Measurements from ENCODE around the gene TSPO. TPM values are rescaled to one million over a fixed set of nuclear protein-coding genes. Genes with fewer than 3 reads are reported as not detected.

Gene TSPO
- total and polyA plus RNA-seq, 7 experiments from 2014 or later = 56.1 to 357 (median 102) TPM

DNA sequence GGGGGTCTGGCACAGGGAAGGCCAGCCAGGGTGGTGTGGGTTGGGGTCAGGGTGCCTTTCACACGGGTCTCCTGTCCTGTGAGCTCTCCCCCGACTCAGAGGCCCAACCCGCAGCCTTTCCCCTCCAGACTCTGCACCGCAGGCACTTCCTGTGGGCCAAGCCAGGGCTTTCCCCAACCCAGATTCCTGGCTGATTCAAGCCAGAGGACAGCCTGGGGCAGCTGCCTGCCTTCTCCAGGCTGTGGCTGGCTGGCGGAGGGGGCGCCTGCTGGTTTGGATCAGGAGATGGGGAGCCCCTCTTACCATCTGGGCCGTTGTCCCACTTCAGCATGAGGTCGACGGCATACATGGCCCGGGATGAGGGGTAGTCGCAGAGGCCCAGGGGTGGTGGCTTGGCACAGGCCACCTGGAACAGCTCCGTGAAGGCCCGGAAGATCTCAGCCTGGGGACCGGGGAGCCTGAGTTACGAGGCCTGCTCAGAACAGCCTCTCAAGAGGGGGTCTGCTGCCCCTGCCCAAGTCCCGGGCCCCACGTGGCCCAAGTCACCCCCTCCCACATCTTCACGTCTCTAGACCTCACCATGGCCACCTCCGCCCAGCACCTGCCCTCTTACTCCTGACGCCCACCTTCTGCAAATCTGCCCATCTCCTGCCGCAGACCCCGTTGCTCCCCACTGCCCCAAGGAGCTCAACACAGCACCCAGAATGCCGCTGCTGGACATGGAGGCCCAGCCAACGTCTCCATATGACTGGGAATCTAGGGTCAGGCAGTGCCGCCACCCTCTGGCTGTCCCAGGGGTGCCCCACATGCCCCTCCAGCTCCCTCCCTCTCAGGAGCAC, 17.3 kb downstream of the TSPO start:
- Mint-ChIP-seq H3K4me1 (peaks cover 4 to 7% (median 5%) of the 10 kb centered on the region in 7 donors), H3K9me3 (no peaks in the 10 kb centered on the region), H3K27me3 (no peaks in the 10 kb centered on the region), H3K36me3 (peaks cover 0 to 12% (median 6%) of the 10 kb centered on the region in 5 donors), H3K4me3 (no peak overlapping the region), H3K27ac (peak overlapping the region in 2 of 9 donors; percentile 12 to 78)
- H3K27ac ChIP-seq (ENCODE audit: low read depth, low read length) = no peak overlapping the region
- no peaks in the 10 kb centered on the region for H3K4me1 ChIP-seq (ENCODE audit: control insufficient read depth in 2 of 2, insufficient read depth in 2 of 2, low read length in 2 of 2)
- CTCF ChIA-PET = no interaction called here
- H3K27me3 ChIP-seq (ENCODE audit: control insufficient read depth in 2 of 2, insufficient read depth in 2 of 2, low read length in 2 of 2) = no peaks in the 10 kb centered on the region
- H3K36me3 ChIP-seq (ENCODE audit: control insufficient read depth in 2 of 3, insufficient read depth in 3 of 3, low read length in 3 of 3) = peaks cover 0 to 63% (median 0%) of the 10 kb centered on the region in 3 experiments
- POLR2A ChIA-PET = no interaction called here
- H3K4me3 ChIP-seq (ENCODE audit: low read length) = no peak overlapping the region
- DNase-seq (no peak), ATAC-seq (no peak)
- no peaks in the 10 kb centered on the region for H3K9me3 ChIP-seq (ENCODE audit: control insufficient read depth in 2 of 3, low read length in 3 of 3)
- intact Hi-C loops (cut with micrococcal nuclease) = no loop called here

DNA sequence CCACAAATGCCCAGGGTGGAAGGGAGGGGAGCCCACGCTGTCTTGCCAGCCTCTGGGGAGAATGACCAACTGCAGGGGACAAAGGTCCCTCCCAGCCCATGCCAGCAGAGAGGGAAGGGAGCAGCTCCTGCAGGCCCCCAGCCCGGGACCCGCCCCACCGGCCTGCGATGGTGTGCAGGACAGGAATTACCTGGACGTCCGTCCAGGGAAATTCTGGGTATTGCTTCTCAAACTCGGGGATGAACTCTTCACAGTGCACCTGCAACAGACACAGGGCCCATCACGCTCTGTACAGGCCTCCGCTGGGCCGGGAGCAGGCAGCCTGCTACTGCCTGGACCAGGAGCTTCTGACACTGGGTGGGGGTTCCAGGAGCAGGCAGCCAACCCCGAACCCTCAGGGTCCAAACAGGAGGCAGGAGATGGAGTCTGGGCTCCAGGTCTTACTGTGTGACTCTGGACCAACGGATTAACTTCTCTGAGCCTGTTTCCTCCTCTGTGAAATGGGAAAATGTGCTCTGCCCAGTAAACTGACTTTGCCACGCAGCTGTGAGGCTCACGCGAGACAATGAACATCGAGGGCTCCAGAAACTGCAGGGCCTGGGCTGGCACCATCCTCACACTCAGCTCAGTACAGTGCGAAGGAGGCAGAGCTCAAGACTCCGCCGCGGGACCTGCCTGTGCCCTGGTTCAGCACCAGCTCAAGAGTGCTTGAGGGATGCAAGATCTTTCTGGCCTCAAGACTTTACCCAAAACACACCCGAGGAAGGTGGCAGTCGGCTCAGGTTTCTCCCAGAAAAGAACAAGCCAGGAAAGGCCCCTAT, 18.2 kb downstream of the TSPO start:
- H3K36me3 Mint-ChIP-seq = peaks cover 0 to 12% (median 6%) of the 10 kb centered on the region in 5 donors
- Histone ChIP-seq H3K4me3 (ENCODE audit: low read length) (no peak overlapping the region), H3K9me3 (ENCODE audit: control insufficient read depth in 2 of 3, low read length in 3 of 3) (no peaks in the 10 kb centered on the region), H3K27me3 (ENCODE audit: control insufficient read depth in 2 of 2, insufficient read depth in 2 of 2, low read length in 2 of 2) (no peaks in the 10 kb centered on the region), H3K4me1 (ENCODE audit: control insufficient read depth in 2 of 2, insufficient read depth in 2 of 2, low read length in 2 of 2) (no peaks in the 10 kb centered on the region), H3K36me3 (ENCODE audit: control insufficient read depth in 2 of 3, insufficient read depth in 3 of 3, low read length in 3 of 3) (peaks cover 0 to 71% (median 0%) of the 10 kb centered on the region in 3 experiments), H3K27ac (ENCODE audit: low read depth, low read length) (no peak overlapping the region)
- POLR2A ChIA-PET = no interaction called here
- no peaks in the 10 kb centered on the region for H3K27me3 Mint-ChIP-seq
- no peak overlapping the region for H3K27ac Mint-ChIP-seq
- no peaks in the 10 kb centered on the region for H3K9me3 Mint-ChIP-seq
- DNase-seq (no peak), ATAC-seq (no peak)
- CTCF ChIA-PET = no interaction called here
- intact Hi-C loops (cut with micrococcal nuclease) = no loop called here
- H3K4me1 Mint-ChIP-seq = peaks cover 0 to 6% (median 0%) of the 10 kb centered on the region in 7 donors
- H3K4me3 Mint-ChIP-seq = no peak overlapping the region

DNA sequence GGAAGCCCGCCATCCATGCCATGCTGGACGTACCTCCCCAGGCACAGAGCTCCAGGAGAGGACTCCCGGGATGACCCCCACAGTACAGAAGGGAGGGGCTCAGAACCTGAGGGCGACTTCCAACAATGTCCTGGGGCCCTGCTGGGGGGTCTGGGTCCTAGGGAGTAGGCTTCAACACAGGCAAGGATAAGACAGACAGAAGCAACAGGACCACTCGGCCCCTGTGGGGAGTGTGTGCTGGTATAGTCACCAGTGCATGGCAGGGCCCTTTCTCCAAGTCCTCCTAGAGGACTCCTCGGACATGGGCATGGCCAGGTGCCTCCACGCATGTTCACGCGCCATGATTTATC, 18.7 kb downstream of the TSPO start:
- Mint-ChIP-seq H3K27me3 (no peaks in the 10 kb centered on the region), H3K36me3 (peaks cover 0 to 12% (median 6%) of the 10 kb centered on the region in 5 donors), H3K4me3 (no peak overlapping the region), H3K27ac (peak overlapping the region in 2 of 9 donors; percentile 25 to 39), H3K4me1 (peaks cover 0 to 6% (median 0%) of the 10 kb centered on the region in 7 donors), H3K9me3 (no peaks in the 10 kb centered on the region)
- ChIA-PET CTCF (no interaction called here), POLR2A (no interaction called here)
- intact Hi-C loops (cut with micrococcal nuclease) = no loop called here
- H3K36me3 ChIP-seq (ENCODE audit: control insufficient read depth in 2 of 3, insufficient read depth in 3 of 3, low read length in 3 of 3) = peaks cover 0 to 77% (median 0%) of the 10 kb centered on the region in 3 experiments
- H3K27ac ChIP-seq (ENCODE audit: low read depth, low read length) = no peak overlapping the region
- DNase-seq (no peak), ATAC-seq (no peak)
- H3K27me3 ChIP-seq (ENCODE audit: control insufficient read depth in 2 of 2, insufficient read depth in 2 of 2, low read length in 2 of 2) = no peaks in the 10 kb centered on the region
- no peaks in the 10 kb centered on the region for H3K9me3 ChIP-seq (ENCODE audit: control insufficient read depth in 2 of 3, low read length in 3 of 3)
- no peaks in the 10 kb centered on the region for H3K4me1 ChIP-seq (ENCODE audit: control insufficient read depth in 2 of 2, insufficient read depth in 2 of 2, low read length in 2 of 2)
- no peak overlapping the region for H3K4me3 ChIP-seq (ENCODE audit: low read length)

DNA sequence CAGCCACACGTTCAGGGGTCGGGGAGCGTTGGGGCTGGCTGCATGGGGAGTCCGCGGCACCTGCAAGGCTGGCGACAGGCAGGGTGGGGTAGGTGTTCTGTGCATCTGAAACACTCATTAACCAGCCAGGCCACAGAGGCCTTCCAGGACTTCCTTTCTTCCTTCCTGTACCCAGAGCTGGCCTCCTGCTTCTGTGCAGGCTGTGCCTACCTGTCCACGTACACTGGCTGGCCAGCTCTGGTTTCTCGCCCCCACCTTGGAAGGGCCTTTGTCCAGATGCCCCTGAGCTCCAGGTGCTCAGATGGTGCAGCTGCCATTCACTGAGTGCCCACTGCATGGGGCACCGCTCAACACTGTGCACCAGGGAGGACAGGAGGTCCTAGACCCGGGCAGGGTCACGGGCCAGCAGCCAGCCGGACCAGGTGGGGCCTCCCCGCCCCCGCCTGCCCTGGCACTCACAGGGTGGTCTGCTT, 19.7 kb downstream of the TSPO start:
- H3K9me3 ChIP-seq (ENCODE audit: control insufficient read depth in 2 of 3, low read length in 3 of 3) = no peaks in the 10 kb centered on the region
- peaks cover 0 to 81% (median 0%) of the 10 kb centered on the region in 3 experiments for H3K36me3 ChIP-seq (ENCODE audit: control insufficient read depth in 2 of 3, insufficient read depth in 3 of 3, low read length in 3 of 3)
- POLR2A ChIA-PET = no interaction called here
- H3K4me1 Mint-ChIP-seq = peaks cover 0 to 6% (median 0%) of the 10 kb centered on the region in 7 donors
- DNase-seq (no peak), ATAC-seq (no peak)
- no peaks in the 10 kb centered on the region for H3K27me3 Mint-ChIP-seq
- CTCF ChIA-PET = interaction anchor here (0.6 kb wide), 1 partner anchor 30 kb away, joined by 3 read pairs; no protein-coding TSS in a partner anchor
- H3K4me1 ChIP-seq (ENCODE audit: control insufficient read depth in 2 of 2, insufficient read depth in 2 of 2, low read length in 2 of 2) = no peaks in the 10 kb centered on the region
- H3K27ac Mint-ChIP-seq = peak overlapping the region in 2 of 9 donors; percentile 39 to 46
- no peak overlapping the region for H3K4me3 ChIP-seq (ENCODE audit: low read length)
- H3K4me3 Mint-ChIP-seq = no peak overlapping the region
- H3K9me3 Mint-ChIP-seq = no peaks in the 10 kb centered on the region
- no peak overlapping the region for H3K27ac ChIP-seq (ENCODE audit: low read depth, low read length)
- intact Hi-C loops (cut with micrococcal nuclease) = no loop called here
- H3K36me3 Mint-ChIP-seq = peaks cover 0 to 12% (median 6%) of the 10 kb centered on the region in 5 donors
- no peaks in the 10 kb centered on the region for H3K27me3 ChIP-seq (ENCODE audit: control insufficient read depth in 2 of 2, insufficient read depth in 2 of 2, low read length in 2 of 2)

DNA sequence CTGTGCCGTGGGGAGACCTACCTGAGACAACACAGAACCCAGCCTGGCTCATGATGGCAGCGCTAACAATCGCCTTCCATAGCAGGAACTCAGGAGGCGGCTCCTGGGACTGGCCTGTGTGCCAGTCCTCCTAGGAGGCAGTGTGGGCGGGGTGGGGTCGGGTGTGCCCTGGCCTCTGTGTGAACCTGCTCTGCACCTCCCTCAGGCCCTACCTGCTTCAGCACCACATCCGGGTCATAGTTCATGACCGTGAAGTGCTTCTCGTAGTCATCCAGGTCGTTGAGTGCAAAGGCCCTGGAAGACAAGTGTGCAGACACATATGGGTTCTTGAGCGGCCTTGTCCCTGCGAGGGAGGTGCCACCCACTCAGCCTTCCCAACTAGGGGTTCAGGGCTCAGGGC, 20.2 kb downstream of the TSPO start:
- Mint-ChIP-seq H3K4me3 (no peak overlapping the region), H3K27ac (no peak overlapping the region), H3K4me1 (peaks cover 0 to 6% (median 0%) of the 10 kb centered on the region in 7 donors), H3K9me3 (no peaks in the 10 kb centered on the region), H3K27me3 (no peaks in the 10 kb centered on the region), H3K36me3 (peaks cover 0 to 12% (median 6%) of the 10 kb centered on the region in 5 donors)
- ChIA-PET CTCF (no interaction called here), POLR2A (no interaction called here)
- H3K36me3 ChIP-seq (ENCODE audit: control insufficient read depth in 2 of 3, insufficient read depth in 3 of 3, low read length in 3 of 3) = peaks cover 0 to 81% (median 0%) of the 10 kb centered on the region in 3 experiments
- no peaks in the 10 kb centered on the region for H3K4me1 ChIP-seq (ENCODE audit: control insufficient read depth in 2 of 2, insufficient read depth in 2 of 2, low read length in 2 of 2)
- no peaks in the 10 kb centered on the region for H3K27me3 ChIP-seq (ENCODE audit: control insufficient read depth in 2 of 2, insufficient read depth in 2 of 2, low read length in 2 of 2)
- no peak overlapping the region for H3K4me3 ChIP-seq (ENCODE audit: low read length)
- no peak overlapping the region for H3K27ac ChIP-seq (ENCODE audit: low read depth, low read length)
- ATAC-seq (no peak), DNase-seq (no peak)
- H3K9me3 ChIP-seq (ENCODE audit: control insufficient read depth in 2 of 3, low read length in 3 of 3) = no peaks in the 10 kb centered on the region
- intact Hi-C loops (cut with micrococcal nuclease) = no loop called here

DNA sequence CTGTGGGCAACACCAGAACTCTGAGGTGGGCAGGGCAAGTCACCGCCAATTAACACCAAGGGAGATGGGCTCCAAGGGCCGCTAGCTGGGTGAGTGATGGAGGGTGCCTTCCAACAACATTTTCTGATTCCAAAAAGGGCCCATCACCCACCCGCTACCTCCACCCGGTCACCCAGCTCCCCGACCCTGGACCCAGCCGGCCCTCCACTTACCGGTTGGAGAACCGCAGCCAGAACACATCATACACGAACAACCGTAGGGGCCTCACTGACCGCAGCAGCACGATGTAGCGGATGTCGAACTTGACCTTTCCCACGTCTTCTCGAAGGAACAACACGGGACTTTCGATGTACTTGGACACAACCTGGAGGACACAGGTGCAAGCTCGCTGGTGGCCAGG, 20.8 kb downstream of the TSPO start:
- Histone ChIP-seq H3K4me1 (ENCODE audit: control insufficient read depth in 2 of 2, insufficient read depth in 2 of 2, low read length in 2 of 2) (no peaks in the 10 kb centered on the region), H3K27me3 (ENCODE audit: control insufficient read depth in 2 of 2, insufficient read depth in 2 of 2, low read length in 2 of 2) (no peaks in the 10 kb centered on the region), H3K4me3 (ENCODE audit: low read length) (no peak overlapping the region), H3K27ac (ENCODE audit: low read depth, low read length) (no peak overlapping the region), H3K36me3 (ENCODE audit: control insufficient read depth in 2 of 3, insufficient read depth in 3 of 3, low read length in 3 of 3) (peaks cover 0 to 79% (median 0%) of the 10 kb centered on the region in 3 experiments), H3K9me3 (ENCODE audit: control insufficient read depth in 2 of 3, low read length in 3 of 3) (no peaks in the 10 kb centered on the region)
- Mint-ChIP-seq H3K27ac (no peak overlapping the region), H3K27me3 (no peaks in the 10 kb centered on the region), H3K4me1 (peaks cover 0 to 6% (median 0%) of the 10 kb centered on the region in 7 donors), H3K36me3 (peaks cover 0 to 12% (median 6%) of the 10 kb centered on the region in 5 donors), H3K9me3 (no peaks in the 10 kb centered on the region), H3K4me3 (no peak overlapping the region)
- ATAC-seq (no peak), DNase-seq (no peak)
- intact Hi-C loops (cut with micrococcal nuclease) = no loop called here
- POLR2A ChIA-PET = no interaction called here
- CTCF ChIA-PET = no interaction called here
